Central memory CD8-positive, alpha-beta T cell (primary cell): ENCODE results near the gene MSTO1.
"Not testable (repeated sequence)": the region's sequence is repeated elsewhere in the genome, so short reads cannot be mapped to it uniquely, and the experiment has no call there.

Source experiments
- ATAC-seq: fragments of 150-1000 bp; cut with Tn5 transposase; replicated peaks from 2 replicates; pipeline ENCODE4 v1.10.0; 2022; ENCODE audit warnings: mild to moderate bottlenecking, moderate FRiP score, moderate number of reproducible peaks; ENCODE audit not compliant: poor library complexity, severe bottlenecking; ENCODE audit errors: extremely low read depth
- DNase-seq, 2 donors: peaks; one replicate each; pipeline ENCODE4 v3.0.0; 2021; ENCODE audit warnings: low spot score in 2 of 2
- H3K27ac Mint-ChIP-seq: one replicate; pipeline ENCODE4 v1.8.0; 2022; ENCODE audit warnings: low read depth, mild to moderate bottlenecking, moderate library complexity, mixed read lengths
- H3K27me3 Mint-ChIP-seq: one replicate; pipeline ENCODE4 v1.8.0; 2022; ENCODE audit warnings: mixed read lengths
- H3K36me3 Mint-ChIP-seq: one replicate; pipeline ENCODE4 v1.8.0; 2022; ENCODE audit warnings: mild to moderate bottlenecking, moderate library complexity, mixed read lengths; ENCODE audit not compliant: insufficient read depth
- H3K4me1 Mint-ChIP-seq: one replicate; pipeline ENCODE4 v1.8.0; 2022; ENCODE audit warnings: mixed read lengths
- H3K4me3 Mint-ChIP-seq: one replicate; pipeline ENCODE4 v1.8.0; 2022; ENCODE audit warnings: mild to moderate bottlenecking, moderate library complexity, mixed read lengths
- H3K9me3 Mint-ChIP-seq: one replicate; pipeline ENCODE4 v1.8.0; 2022; ENCODE audit warnings: mixed read lengths

Gene MSTO1

DNA sequence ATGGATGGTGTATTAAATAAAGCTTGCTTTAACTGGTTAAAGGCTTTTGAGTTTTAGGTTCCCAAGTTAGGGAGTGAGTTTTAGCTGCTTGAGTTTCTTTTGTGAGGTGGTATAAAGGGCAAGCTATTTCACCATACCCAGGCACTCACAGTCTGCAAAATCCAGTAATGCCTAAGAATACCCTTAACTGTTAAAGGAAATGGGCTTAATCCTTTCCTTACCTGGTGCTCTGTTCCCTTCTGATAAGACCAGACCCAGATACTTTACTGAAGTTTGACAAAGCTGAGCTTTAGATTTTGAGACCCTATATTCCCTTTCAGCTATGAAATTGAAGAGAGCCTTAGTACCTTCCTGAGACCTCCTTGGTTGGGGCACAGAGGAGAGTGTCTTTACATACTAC, 30.3 kb downstream of the MSTO1 start:
- peaks cover 6% of the 10 kb centered on the region for H3K9me3 Mint-ChIP-seq
- H3K36me3 Mint-ChIP-seq: peaks cover 5% of the 10 kb centered on the region
- H3K4me3 Mint-ChIP-seq: no peak overlapping the region
- H3K27ac Mint-ChIP-seq: no peak overlapping the region
- ATAC-seq (no peak), DNase-seq (no peak)
- no peaks in the 10 kb centered on the region for H3K27me3 Mint-ChIP-seq
- peaks cover 20% of the 10 kb centered on the region for H3K4me1 Mint-ChIP-seq

DNA sequence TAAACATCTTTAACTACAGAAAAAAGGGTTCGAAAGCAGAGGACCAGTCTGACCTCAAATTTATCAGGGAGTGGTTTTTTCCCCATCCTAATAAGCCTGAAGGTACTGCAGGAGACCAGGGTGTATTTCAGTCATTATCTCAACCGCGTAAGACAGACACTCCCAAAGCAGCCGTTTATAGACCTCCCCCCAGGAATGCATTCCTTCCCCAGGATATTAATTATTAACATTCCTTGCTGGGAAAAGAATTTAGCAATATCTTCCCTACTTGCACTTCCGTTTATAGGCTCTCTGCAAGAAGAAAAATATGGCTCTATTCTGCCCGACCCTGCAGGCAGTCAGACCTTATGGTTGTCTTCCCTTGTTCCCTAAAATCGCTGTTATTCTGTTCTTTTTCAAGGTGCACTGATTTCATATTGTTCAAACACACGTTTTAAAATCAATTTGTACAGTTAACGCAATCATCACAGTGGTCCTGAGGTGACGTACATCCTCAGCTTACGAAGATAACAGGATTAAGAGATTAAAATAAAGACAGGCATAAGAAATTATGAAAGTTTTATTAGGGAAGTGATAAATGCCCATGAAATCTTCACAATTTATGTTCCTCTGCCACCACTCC, 32.7 kb downstream of the MSTO1 start:
- H3K4me1 Mint-ChIP-seq, H3K36me3 Mint-ChIP-seq, H3K27me3 Mint-ChIP-seq, H3K9me3 Mint-ChIP-seq, ATAC-seq, H3K4me3 Mint-ChIP-seq, DNase-seq, H3K27ac Mint-ChIP-seq: not testable (repeated sequence)

DNA sequence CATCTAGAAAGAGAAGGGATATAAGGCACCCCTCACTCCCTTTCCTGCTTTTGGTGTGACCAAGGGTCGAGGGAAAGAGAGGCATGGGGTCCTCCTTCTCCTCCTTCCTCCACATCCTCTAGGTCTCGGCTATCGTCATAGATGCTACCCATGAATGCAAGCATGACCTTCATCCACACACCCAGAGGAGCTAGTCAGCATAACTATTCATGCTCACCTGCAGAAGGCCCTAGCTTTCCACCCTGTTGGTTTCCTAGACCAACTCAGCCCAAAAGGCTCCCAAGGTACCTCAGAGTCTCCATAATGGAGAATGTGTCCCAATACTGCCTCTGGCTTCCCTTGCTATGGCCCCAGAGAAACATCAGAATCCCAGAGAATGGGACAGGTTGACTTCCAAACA, 33.2 kb downstream of the MSTO1 start:
- no peak overlapping the region for H3K27ac Mint-ChIP-seq
- no peaks in the 10 kb centered on the region for H3K4me1 Mint-ChIP-seq
- ATAC-seq (no peak), DNase-seq (no peak)
- no peaks in the 10 kb centered on the region for H3K36me3 Mint-ChIP-seq
- H3K4me3 Mint-ChIP-seq: no peak overlapping the region
- no peaks in the 10 kb centered on the region for H3K27me3 Mint-ChIP-seq
- peaks cover 6% of the 10 kb centered on the region for H3K9me3 Mint-ChIP-seq

DNA sequence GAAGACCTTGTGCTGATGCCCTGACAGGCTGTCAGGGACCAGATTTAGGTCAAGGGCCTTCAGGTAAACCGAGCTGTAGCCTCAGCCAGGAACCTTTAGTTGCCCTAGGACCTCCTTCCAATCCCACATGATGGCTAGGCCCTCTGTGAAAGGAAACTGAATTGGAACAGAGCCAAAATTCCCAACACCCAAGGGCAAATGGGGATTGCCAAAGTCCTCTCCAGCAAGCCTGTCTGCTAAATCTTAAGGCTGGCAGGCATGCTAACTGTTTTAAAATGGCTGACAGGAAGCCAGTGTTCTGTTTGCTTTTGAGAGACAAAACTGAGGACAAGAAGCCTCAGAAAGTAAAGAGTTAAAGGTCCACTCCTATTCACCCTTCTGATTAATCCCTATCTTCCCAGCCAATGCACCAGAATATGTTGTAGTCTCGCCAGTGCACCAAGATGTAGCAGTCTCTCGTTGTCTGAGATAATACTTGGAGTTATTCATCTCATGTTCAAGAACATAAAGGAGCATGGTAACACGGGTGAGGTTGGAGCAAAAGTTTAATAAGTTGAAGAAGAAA, 35.1 kb downstream of the MSTO1 start:
- Mint-ChIP-seq H3K27me3 (no peaks in the 10 kb centered on the region), H3K9me3 (peaks cover 6% of the 10 kb centered on the region), H3K4me3 (no peak overlapping the region), H3K4me1 (no peaks in the 10 kb centered on the region), H3K27ac (no peak overlapping the region), H3K36me3 (no peaks in the 10 kb centered on the region)
- no peak for ATAC-seq
- no peak for DNase-seq

DNA sequence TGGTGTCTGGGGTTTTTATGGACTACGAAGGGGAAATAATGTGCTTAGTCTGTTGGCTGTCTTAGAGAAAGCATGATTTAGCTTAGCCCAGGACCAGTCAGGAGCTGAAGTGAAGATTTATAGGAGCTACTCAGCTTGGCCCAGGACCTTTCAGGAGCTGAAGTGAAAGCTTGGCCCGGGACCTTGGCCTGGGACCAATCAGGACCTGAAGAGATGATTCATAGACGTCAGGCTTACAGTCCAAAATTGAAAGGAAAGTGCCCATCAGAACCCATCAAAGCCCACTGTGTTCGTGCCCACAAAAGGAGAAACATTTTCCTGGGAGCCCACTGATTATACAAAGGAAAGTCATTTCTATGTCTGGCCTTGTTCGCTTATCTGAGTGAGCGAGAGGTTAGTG, 35.6 kb downstream of the MSTO1 start:
- no peak overlapping the region for H3K4me3 Mint-ChIP-seq
- no peak overlapping the region for H3K27ac Mint-ChIP-seq
- H3K27me3 Mint-ChIP-seq: no peaks in the 10 kb centered on the region
- peaks cover 6% of the 10 kb centered on the region for H3K9me3 Mint-ChIP-seq
- no peaks in the 10 kb centered on the region for H3K36me3 Mint-ChIP-seq
- ATAC-seq (no peak), DNase-seq (no peak)
- H3K4me1 Mint-ChIP-seq: no peaks in the 10 kb centered on the region

DNA sequence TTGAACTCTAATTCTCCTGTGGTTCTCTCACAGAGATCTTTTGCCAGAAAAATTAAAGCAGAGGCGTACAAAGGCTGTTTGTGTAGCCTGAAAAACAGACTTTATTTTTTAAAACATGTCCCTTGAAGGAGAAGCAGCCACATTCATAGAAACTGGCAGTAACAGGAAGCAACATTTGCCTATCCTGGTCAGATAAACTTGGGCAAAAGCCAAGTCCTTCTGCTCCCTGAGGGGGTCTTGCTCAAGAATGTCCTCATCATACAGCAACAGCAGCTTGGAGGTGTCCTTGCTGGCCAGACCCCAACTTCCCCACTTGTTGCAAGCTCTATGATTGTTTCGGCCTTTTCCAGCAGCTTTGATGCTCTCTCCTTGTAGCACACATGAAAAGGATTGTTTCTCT, 36.3 kb downstream of the MSTO1 start:
- no peak for DNase-seq
- H3K27ac Mint-ChIP-seq: no peak overlapping the region
- no peak for ATAC-seq
- peaks cover 6% of the 10 kb centered on the region for H3K9me3 Mint-ChIP-seq
- no peak overlapping the region for H3K4me3 Mint-ChIP-seq
- no peaks in the 10 kb centered on the region for H3K36me3 Mint-ChIP-seq
- H3K27me3 Mint-ChIP-seq: no peaks in the 10 kb centered on the region
- no peaks in the 10 kb centered on the region for H3K4me1 Mint-ChIP-seq

DNA sequence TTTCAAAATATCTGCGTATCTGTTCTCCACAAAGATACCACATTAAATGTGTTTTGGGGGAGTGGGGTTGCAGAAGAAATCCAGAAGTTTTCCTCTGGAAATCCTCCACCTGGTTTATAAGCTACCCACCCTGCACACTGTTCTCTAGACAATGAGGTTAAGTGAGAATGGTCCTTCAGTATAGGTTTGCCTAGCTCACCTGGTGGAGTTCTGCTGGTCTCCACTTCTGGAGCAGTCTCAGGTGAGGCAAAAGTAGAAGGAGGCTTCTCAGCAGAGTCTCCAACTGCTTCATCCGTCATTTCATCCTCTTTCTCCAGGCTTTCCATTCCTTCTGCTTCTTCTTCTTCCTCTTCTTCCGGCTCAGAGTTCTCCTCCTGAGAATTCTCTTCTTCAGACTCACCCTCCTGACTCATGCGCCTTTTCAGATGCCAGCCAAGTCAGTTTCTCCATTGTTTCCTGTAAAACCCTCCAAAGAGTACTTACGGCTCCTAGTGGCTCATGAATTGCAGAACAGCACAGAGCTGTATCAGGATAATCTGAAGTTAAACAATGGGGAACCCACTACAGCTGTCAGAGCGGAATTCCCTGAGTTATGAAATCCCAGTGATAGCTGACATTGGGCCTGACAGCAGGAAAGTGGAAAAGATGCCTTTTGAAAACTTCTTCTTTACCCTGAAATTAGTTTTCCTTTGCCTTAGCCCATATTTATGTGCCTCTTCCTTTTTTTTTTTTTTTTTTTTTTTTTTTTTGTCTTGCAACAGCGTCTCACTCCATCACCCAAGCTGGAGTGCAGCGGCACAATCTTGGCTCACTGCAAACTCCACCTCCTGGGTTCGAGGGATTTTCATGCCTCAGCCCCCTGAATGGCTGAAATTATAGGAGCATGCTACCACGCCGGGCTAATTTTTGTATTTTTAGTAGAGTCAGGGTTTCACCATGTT, 38.5 kb downstream of the MSTO1 start:
- no peak overlapping the region for H3K27ac Mint-ChIP-seq
- H3K27me3 Mint-ChIP-seq: no peaks in the 10 kb centered on the region
- no peaks in the 10 kb centered on the region for H3K36me3 Mint-ChIP-seq
- ATAC-seq: no peak
- no peaks in the 10 kb centered on the region for H3K9me3 Mint-ChIP-seq
- H3K4me1 Mint-ChIP-seq: no peaks in the 10 kb centered on the region
- no peak overlapping the region for H3K4me3 Mint-ChIP-seq
- DNase-seq: no peak

DNA sequence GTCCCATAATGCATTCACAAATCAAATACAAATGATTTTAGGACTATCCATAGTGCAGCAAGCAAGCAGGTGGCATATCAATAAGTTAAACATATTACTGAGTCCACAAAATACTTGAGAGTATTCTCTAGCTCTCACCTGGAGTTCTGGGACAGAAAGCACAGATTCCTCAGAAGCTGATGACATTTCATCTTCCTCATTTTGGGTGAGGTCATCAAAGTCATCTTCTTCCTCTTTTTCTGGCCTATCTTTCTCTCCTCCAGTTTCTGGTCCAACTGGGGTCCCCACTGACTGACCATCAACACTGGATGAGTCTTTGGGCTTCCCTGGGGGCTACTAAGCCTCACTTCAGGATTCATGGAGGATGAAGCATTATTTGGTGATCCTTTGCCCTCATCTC, 39.7 kb downstream of the MSTO1 start:
- H3K9me3 Mint-ChIP-seq: no peaks in the 10 kb centered on the region
- H3K36me3 Mint-ChIP-seq: no peaks in the 10 kb centered on the region

DNA sequence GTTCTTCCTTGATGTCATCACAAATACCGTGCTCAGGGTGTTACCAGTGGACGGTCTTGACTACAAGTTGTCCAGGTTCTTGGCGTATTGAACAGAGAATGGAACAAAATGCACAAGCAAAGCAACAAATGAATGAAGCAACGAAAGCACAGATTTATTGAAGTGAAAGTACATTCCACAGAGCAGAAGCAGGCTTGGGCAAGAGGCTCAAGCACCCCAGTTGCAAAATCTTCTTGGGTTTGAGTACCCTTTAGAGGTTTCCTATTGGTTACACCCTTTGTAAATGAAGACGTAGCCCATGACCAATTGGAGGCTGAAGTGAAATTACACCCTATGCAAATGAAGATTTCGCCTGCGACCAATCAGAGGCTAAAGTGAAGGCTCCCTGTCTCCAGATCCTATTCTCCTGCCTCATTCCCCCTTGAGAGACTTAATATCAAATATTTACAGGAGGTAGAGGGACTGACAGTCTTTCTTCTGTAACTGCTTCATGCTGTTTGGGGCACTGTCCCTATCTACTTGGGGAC, 40.3 kb downstream of the MSTO1 start:
- DNase-seq (no peak), ATAC-seq (no peak)
- Mint-ChIP-seq H3K4me3 (no peak overlapping the region), H3K4me1 (no peaks in the 10 kb centered on the region), H3K36me3 (no peaks in the 10 kb centered on the region), H3K9me3 (no peaks in the 10 kb centered on the region), H3K27me3 (no peaks in the 10 kb centered on the region), H3K27ac (no peak overlapping the region)

More for the DNA sequence above, 39.7 kb downstream of the MSTO1 start:
- DNase-seq: no peak
- H3K4me1 Mint-ChIP-seq: no peaks in the 10 kb centered on the region
- H3K27ac Mint-ChIP-seq: no peak overlapping the region
- no peak overlapping the region for H3K4me3 Mint-ChIP-seq
- no peaks in the 10 kb centered on the region for H3K27me3 Mint-ChIP-seq
- no peak for ATAC-seq

DNA sequence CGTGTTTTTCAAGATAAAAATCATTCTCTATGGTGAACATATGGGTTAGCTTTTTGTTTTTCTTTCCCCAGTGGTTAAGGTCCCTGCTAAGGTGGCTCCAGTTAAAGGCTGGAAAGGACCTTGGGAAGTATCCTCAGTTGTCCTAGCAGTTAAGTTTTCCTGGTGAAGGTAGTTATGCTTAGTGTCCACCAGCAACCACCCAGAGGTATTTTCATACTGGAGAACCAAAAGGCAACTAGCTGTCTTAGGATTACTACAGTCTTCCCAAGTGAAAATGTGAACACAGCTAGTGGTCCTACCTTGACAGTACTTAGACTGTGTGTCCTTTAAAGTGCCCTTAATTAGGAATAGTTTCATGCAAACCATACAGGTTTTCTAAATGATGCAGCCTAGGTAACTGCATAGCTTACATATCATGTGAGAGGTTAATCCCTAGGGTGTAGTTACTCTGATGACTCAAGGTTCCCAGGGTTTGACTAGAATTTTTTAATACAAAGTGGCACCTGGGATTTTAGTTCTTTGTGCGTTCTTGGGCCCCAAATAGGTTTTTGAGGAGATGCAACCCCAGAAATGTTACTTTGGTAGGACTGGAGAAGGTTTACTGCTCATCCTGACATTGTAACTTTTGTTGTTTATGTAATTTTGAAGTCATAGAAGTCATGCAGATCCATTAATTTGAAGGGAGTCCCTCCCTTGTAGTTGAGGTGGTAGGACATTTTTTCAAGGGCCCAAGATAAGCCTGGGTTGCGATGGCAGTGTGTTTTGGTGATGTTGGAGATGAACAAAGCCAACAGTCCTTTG, 42.0 kb downstream of the MSTO1 start:
- Mint-ChIP-seq H3K4me1 (no peaks in the 10 kb centered on the region), H3K9me3 (no peaks in the 10 kb centered on the region), H3K27ac (no peak overlapping the region), H3K4me3 (no peak overlapping the region), H3K36me3 (no peaks in the 10 kb centered on the region), H3K27me3 (no peaks in the 10 kb centered on the region)
- no peak for ATAC-seq
- DNase-seq: no peak

DNA sequence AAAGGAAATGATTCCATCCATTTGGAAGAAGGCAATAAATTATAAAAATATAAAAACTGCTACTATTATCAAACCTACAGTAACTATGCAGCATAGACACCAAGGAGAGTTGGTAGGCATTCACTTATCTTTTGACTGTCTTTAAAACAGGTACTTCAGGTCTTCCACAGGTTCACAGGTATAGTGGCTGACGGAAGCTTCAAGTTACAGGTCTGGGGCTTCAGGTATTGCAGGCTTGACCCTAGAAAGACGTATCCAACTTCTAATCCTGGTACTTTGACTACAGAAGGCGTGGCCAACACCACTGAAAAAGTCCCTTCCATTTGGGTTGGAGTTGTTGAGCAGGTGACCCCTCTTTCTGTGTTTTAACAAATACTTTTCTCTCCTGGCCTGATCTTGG, 42.9 kb downstream of the MSTO1 start:
- Mint-ChIP-seq H3K36me3 (no peaks in the 10 kb centered on the region), H3K27me3 (no peaks in the 10 kb centered on the region), H3K27ac (no peak overlapping the region), H3K9me3 (no peaks in the 10 kb centered on the region), H3K4me1 (no peaks in the 10 kb centered on the region), H3K4me3 (no peak overlapping the region)
- DNase-seq (no peak), ATAC-seq (no peak)

DNA sequence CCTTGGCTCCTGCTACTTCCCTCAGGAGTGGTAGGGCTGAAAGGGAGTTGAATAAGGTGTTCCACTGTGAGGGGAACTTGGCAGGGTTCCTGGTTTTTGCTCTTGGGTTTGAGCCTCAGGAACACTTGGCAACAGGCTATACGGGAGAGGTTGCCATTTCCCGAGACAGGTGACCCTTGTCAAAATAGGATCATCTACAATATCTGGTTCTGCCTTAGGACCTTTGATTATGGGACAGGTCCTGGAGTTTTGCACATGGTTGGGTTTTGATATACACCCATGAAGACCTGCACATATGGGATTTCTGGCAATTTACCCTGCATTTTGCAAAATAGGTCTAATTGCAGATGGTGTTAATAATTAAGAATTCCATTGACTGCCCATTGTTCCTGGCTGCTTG, 47.4 kb downstream of the MSTO1 start:
- peaks cover 25% of the 10 kb centered on the region for H3K36me3 Mint-ChIP-seq
- no peak overlapping the region for H3K4me3 Mint-ChIP-seq
- no peak overlapping the region for H3K27ac Mint-ChIP-seq
- ATAC-seq (no peak), DNase-seq (no peak)
- H3K27me3 Mint-ChIP-seq: no peaks in the 10 kb centered on the region
- no peaks in the 10 kb centered on the region for H3K9me3 Mint-ChIP-seq
- no peaks in the 10 kb centered on the region for H3K4me1 Mint-ChIP-seq
